K562 (cell line): ENCODE data around the gene OST4. TPM values are rescaled to one million over a fixed set of nuclear protein-coding genes. Genes with fewer than 3 reads are reported as not detected.

ENCODE experiments used
- CBX5 ChIP-seq: IDR thresholded peaks from 2 replicates; pipeline ENCODE4 v1.6.1; 2014; ENCODE audit warnings: low read depth, borderline replicate concordance
- EP300 ChIP-seq: IDR thresholded peaks from 2 replicates; pipeline ENCODE4 v1.6.1; 2012; ENCODE audit warnings: low read length, improper control_type of control experiment
- HNRNPK ChIP-seq: fragments of 200-400 bp; formaldehyde crosslinking; IDR thresholded peaks from one replicate; pipeline ENCODE4 v1.6.1; 2018; ENCODE audit warnings: mild to moderate bottlenecking, low read depth, low read length; ENCODE audit not compliant: poor library complexity, severe bottlenecking
- PBX2 ChIP-seq, 2 experiments: IDR thresholded peaks in 1 of 2; conservative IDR thresholded peaks in 1 of 2; 2 replicates each; pipeline ENCODE4 v1.6.1; 2016; ENCODE audit warnings: low read depth in 2 of 2, mild to moderate bottlenecking in 1 of 2, missing compliant biosample characterization in 1 of 2, missing genetic modification characterization in 1 of 2, moderate library complexity in 1 of 2
- SMAD1 ChIP-seq: fragments of 150-350 bp; IDR thresholded peaks from 2 replicates; pipeline ENCODE4 v1.6.1; 2014; ENCODE audit warnings: low read length, low read depth; ENCODE audit not compliant: partially characterized antibody
- TSHZ1 ChIP-seq: fragments of 250-450 bp; sonication (Bioruptor Pico); IDR thresholded peaks from 2 replicates; pipeline ENCODE4 v1.4.0; 2020; ENCODE audit warnings: mild to moderate bottlenecking, moderate library complexity
- ZBTB40 ChIP-seq, 2 experiments: fragments of 450-650 bp in 1 of 2; sonication (generic) in 1 of 2; formaldehyde crosslinking in 1 of 2; IDR thresholded peaks; 2 replicates each; pipeline versions ENCODE4 v1.7.1 to v1.9.0; 2016 to 2022; ENCODE audit warnings: inconsistent platforms in 1 of 2, mild to moderate bottlenecking in 1 of 2, missing genetic modification reagents in 1 of 2
- ZHX1 ChIP-seq: fragments of 150-350 bp; conservative IDR thresholded peaks from 2 replicates; pipeline ENCODE4 v1.6.1; 2014; ENCODE audit warnings: low read length
- polyA plus RNA-seq, 8 experiments: library from polyadenylated mRNA; depleted of rRNA in 4 of 8; stranded (reverse) in 5 of 8; unstranded in 3 of 8; fragments of >200 nt; fragmentation: Nextera tagmentation in 2 of 8; fragmentation: Illumina TruSeq in 1 of 8; extraction: Ambion mirVana in 2 of 8; extraction: Trizol in 1 of 8; gene quantifications; 2 replicates each; pipeline versions ENCODE4 v1.2.1 to v1.2.3, GENCODE V29; 2011 to 2014; ENCODE audit warnings: inconsistent platforms in 1 of 8, missing spikeins in 1 of 8
- total RNA-seq, 7 experiments: library from RNA; depleted of rRNA in 6 of 7; stranded (reverse); fragments of >200 nt in 6 of 7; fragmentation: Illumina TruSeq in 2 of 7; extraction: Trizol in 2 of 7; gene quantifications; 2 replicates each; pipeline versions ENCODE4 v1.2.1 to v1.2.3, GENCODE V29; 2011 to 2021; ENCODE audit warnings: low replicate concordance in 1 of 7

OST4 gene
- total and polyA plus RNA-seq, 9 of the 15 experiments (the other 6 are each of a cell fraction or from before 2014, with no cell fraction given) = 186 to 1,155 (median 355) TPM

- TF ChIP-seq ZHX1 (no peak), SMAD1 (no peak), PBX2 (CRISPR knock-in tag; IDR thresholded peaks at IDR 0.05; ENCODE audit: low read depth) (no peak), PBX2 (tag; conservative IDR thresholded peaks at IDR 0.05; ENCODE audit: low read depth) (0 out of 2 replicates have a peak, but pooled peaks have one; percentile 41), HNRNPK (no peak), TSHZ1 (no peak), CBX5 (no peak), EP300 (no peak), ZBTB40 (IDR thresholded peaks at IDR 0.05) (peak; percentile 8; the same call in 1 of the 2 replicates), ZBTB40 (CRISPR knock-in tag; IDR thresholded peaks at IDR 0.05) (no peak)
Observed at GRCh38 chr2:27076323-27076722, 4.9 kb upstream of the OST4 start (continued).
